Breast epithelium (tissue), 4 donors: Measurements from ENCODE around the gene KRTAP5-3. TPM values are rescaled to one million over a fixed set of nuclear protein-coding genes. Genes with fewer than 3 reads are reported as not detected.

Source experiments
- DNase-seq, 2 donors: peaks; one replicate each; pipeline ENCODE4 v3.0.0-alpha.2; 2019; ENCODE audit warnings: low spot score in 2 of 2
- H3K27ac ChIP-seq, 2 donors: fragments of 200-600 bp; sonication (generic) in 1 of 2; one replicate each; pipeline ENCODE4 v1.5.1; 2016 to 2019; ENCODE audit warnings: mild to moderate bottlenecking in 1 of 2
- H3K27me3 ChIP-seq, 2 donors: fragments of 200-600 bp; sonication (generic) in 1 of 2; one replicate each; pipeline versions ENCODE4 v1.5.1 to v1.6.0; 2017 to 2019; ENCODE audit warnings: control low read depth in 1 of 2, mild to moderate bottlenecking in 1 of 2
- H3K36me3 ChIP-seq: fragments of 200-600 bp; one replicate; pipeline ENCODE4 v1.5.1; 2019
- H3K4me1 ChIP-seq, 2 donors: fragments of 200-600 bp; sonication (generic); one replicate each; pipeline ENCODE4 v1.5.1; 2016 to 2019; ENCODE audit warnings: control low read depth in 1 of 2
- H3K4me3 ChIP-seq, 3 donors: fragments of 200-600 bp; sonication (generic); 1 replicate in 2 of 3; 2 replicates in 1 of 3; pipeline ENCODE4 v1.5.1; 2016 to 2019; ENCODE audit warnings: mild to moderate bottlenecking in 3 of 3, moderate library complexity in 2 of 3
- H3K9me3 ChIP-seq, 2 donors: fragments of 200-600 bp; sonication (generic) in 1 of 2; one replicate each; pipeline ENCODE4 v1.5.1; 2016 to 2019; ENCODE audit warnings: control low read depth in 1 of 2
- POLR2A ChIP-seq: fragments of 450-650 bp; IDR thresholded peaks from one replicate; pipeline ENCODE4 v1.6.1; 2016; ENCODE audit warnings: antibody characterized with exemption, mild to moderate bottlenecking, moderate library complexity
- POLR2AphosphoS5 ChIP-seq, 3 donors: sonication (generic); formaldehyde crosslinking; IDR thresholded peaks; one replicate each; pipeline ENCODE4 v1.6.1; 2017; ENCODE audit warnings: antibody characterized with exemption in 3 of 3
- intact Hi-C: fragments of 100-400 bp; cut with DNase I; formaldehyde crosslinking; loops from one replicate; pipeline ENCODE4 v1.15.1; 2023; ENCODE audit warnings: low total_unique reads
- total RNA-seq, 3 donors: library from RNA; depleted of rRNA; stranded (reverse); fragments of >200 nt; gene quantifications; one replicate each; pipeline ENCODE4 v1.1.0, GENCODE V29; 2016
- TF ChIP-seq, protein P1 (sequence below), 3 donors: fragments of 450-650 bp; IDR thresholded peaks; one replicate each; pipeline ENCODE4 v1.5.1; 2016 to 2017; ENCODE audit warnings: antibody characterized with exemption in 3 of 3, mild to moderate bottlenecking in 3 of 3, moderate library complexity in 3 of 3

Gene KRTAP5-3
- total RNA-seq, 3 donors from 2014 or later: not detected

DNA sequence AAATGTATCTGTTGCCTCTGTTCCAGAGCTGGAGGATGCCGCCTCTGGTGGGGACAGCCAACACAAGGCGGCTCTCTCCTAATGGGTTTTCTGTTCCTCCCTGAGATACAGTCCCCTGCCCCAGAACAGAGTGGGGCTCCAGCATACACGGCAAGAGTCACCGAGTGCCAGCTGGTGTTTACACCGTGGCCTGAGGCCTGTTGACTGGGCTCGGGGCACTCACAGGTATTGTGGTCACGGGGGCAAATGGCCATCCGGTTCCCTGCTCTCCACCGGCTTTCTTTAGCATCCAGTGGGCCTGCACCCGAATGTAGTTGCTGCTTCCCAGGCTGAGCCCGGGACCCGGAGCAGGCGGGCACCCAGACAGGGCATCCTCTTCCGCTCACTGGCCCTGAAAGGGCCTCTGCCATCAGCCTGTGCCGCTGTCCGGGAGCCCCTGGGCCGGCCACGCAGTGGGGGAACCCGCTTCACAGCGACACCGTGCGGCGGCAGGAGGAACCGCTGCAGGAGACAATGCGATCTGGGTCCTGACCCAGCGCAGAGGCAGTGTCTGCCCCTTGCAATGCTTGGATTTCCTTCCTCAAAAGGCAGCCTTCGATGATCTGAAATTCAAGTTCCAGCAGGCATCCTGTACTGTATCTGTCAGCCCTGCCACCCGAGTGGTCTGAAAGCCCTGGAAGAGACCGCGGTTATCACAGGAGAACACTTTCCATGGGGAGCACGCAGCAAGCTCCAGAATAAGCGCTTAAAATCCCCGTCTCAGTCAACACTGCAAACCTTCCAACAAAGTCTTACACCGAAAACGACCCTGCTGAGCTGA is 20.5 kb upstream of the KRTAP5-3 start:
- intact Hi-C loops: no loop called here
- no peak overlapping the region for H3K4me3 ChIP-seq

DNA sequence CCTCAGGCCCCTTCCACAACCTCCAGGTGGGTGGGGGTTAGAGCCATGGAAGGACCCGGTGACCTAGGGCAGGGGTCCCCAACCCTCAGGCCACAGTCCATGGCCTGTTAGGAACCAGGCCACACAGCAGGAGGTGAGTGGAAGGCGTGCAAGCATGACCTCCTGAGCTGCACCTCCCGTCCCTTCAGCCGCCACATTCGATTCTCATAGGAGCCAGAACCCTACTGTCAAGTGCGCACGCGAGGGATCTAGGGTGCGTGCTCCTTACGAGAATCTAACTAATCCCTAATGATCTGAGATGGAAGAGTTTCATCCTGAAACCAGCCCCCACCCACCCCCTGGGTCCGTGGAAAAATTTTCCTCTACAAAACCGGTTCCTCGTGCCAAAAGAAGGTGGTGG is 17.3 kb upstream of the KRTAP5-3 start:
- no peak for DNase-seq
- H3K4me1 ChIP-seq: no peaks in the 10 kb centered on the region
- intact Hi-C loops: no loop called here

More for the DNA sequence above, 20.5 kb upstream of the KRTAP5-3 start:
- no peak overlapping the region for H3K27ac ChIP-seq
- no peaks in the 10 kb centered on the region for H3K9me3 ChIP-seq
- no peak for TF ChIP-seq POLR2AphosphoS5 (IDR thresholded peaks at IDR 0.05)
- TF ChIP-seq POLR2A: no peak
- TF ChIP-seq, protein P1, sequence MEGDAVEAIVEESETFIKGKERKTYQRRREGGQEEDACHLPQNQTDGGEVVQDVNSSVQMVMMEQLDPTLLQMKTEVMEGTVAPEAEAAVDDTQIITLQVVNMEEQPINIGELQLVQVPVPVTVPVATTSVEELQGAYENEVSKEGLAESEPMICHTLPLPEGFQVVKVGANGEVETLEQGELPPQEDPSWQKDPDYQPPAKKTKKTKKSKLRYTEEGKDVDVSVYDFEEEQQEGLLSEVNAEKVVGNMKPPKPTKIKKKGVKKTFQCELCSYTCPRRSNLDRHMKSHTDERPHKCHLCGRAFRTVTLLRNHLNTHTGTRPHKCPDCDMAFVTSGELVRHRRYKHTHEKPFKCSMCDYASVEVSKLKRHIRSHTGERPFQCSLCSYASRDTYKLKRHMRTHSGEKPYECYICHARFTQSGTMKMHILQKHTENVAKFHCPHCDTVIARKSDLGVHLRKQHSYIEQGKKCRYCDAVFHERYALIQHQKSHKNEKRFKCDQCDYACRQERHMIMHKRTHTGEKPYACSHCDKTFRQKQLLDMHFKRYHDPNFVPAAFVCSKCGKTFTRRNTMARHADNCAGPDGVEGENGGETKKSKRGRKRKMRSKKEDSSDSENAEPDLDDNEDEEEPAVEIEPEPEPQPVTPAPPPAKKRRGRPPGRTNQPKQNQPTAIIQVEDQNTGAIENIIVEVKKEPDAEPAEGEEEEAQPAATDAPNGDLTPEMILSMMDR (IDR thresholded peaks at IDR 0.05): peak; percentile 51 to 63 (median 54)
- DNase-seq: no peak
- peaks cover 0 to 36% of the 10 kb centered on the region in 2 donors for H3K27me3 ChIP-seq
- no peaks in the 10 kb centered on the region for H3K4me1 ChIP-seq
- no peaks in the 10 kb centered on the region for H3K36me3 ChIP-seq

DNA sequence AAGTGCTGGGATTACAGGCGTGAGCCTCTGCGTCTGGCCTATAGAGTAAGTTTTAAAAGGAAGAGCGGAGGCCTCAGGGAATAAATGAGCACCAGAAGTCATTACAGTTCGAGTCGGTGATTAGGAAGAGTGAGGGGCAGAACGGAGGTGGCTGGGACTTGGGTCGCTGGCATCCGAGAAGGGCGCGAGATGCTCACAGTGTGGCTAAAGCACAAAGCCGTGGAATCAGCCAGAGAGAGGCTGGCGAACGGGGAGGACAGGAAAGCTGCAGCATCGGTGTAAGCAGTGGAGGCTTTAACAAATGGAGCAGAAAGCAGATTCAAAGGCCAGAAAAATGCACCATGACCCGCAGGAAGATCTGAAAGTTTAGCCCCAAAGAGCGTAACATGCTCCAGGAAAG is 16.4 kb upstream of the KRTAP5-3 start:
- H3K4me3 ChIP-seq: no peak overlapping the region
- no peaks in the 10 kb centered on the region for H3K4me1 ChIP-seq
- H3K36me3 ChIP-seq: no peaks in the 10 kb centered on the region
- intact Hi-C loops: no loop called here
- TF ChIP-seq, protein P1 (IDR thresholded peaks at IDR 0.05): no peak
- TF ChIP-seq POLR2AphosphoS5 (IDR thresholded peaks at IDR 0.05): no peak
- TF ChIP-seq POLR2A: no peak
- peaks cover 0 to 11% of the 10 kb centered on the region in 2 donors for H3K27me3 ChIP-seq
- H3K27ac ChIP-seq: no peak overlapping the region
- H3K9me3 ChIP-seq: no peaks in the 10 kb centered on the region
- no peak for DNase-seq

More for the DNA sequence above, 17.3 kb upstream of the KRTAP5-3 start:
- TF ChIP-seq, protein P1 (IDR thresholded peaks at IDR 0.05): no peak
- no peak for TF ChIP-seq POLR2AphosphoS5 (IDR thresholded peaks at IDR 0.05)
- no peak for TF ChIP-seq POLR2A
- no peaks in the 10 kb centered on the region for H3K9me3 ChIP-seq
- H3K27me3 ChIP-seq: peaks cover 0 to 14% of the 10 kb centered on the region in 2 donors
- no peak overlapping the region for H3K4me3 ChIP-seq
- H3K36me3 ChIP-seq: no peaks in the 10 kb centered on the region
- no peak overlapping the region for H3K27ac ChIP-seq

DNA sequence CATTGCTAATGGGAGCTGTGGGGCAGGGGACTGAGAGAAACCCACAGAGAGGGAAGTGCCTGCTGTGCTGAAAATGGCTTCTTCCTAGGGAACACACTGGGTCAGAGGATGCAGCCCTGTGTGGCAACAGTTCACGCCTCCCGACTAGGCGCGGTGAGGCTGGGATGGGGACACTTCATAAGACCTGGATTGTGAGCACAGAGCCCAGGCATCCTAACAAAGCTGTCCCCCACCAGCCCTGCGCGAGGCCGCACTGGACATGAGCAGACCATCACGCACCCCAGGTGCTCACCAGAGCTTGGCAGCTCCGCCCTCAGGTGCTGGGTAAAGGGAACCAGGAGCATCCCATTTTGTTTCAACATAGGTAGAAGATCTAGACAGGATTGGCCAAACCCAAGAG is 15.5 kb upstream of the KRTAP5-3 start:
- TF ChIP-seq, protein P1 (IDR thresholded peaks at IDR 0.05): no peak
- TF ChIP-seq POLR2A (no peak), POLR2AphosphoS5 (IDR thresholded peaks at IDR 0.05) (no peak)
- Histone ChIP-seq H3K4me1 (no peaks in the 10 kb centered on the region), H3K4me3 (no peak overlapping the region), H3K27ac (no peak overlapping the region), H3K9me3 (no peaks in the 10 kb centered on the region), H3K36me3 (no peaks in the 10 kb centered on the region), H3K27me3 (peaks cover 0 to 4% of the 10 kb centered on the region in 2 donors)
- intact Hi-C loops: no loop called here
- DNase-seq: no peak

DNA sequence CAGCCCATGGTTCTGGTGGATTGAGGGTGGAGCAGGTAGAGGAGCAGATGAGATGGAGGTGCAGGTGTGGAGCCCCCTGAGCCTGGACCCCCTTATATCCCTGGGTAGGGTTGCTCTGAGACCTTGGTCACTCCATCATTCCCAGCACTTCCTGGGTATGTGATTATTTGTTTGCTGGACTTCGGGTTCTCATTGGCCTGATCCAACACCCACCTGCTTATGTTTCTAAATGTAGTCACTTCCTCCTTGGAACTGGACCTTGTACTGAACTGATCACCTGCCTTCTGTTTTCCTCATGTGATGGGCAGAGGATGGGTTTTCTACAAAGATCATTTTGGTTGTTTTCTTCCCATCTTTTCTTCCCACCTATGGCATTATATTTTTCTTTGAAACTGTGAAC is 13.8 kb upstream of the KRTAP5-3 start, which contains the start of gene KRTAP5-4:
TSS of gene KRTAP5-4 (minus strand) at position 53 of the 400 bp plus-strand sequence. CDS start at position 8, 45 bp downstream.
- Histone ChIP-seq H3K4me3 (no peak within 1 kb of the TSS), H3K27ac (no peak within 1 kb of the TSS), H3K36me3 (no peaks in the 10 kb centered on the region), H3K27me3 (no peaks in the 10 kb centered on the region), H3K4me1 (no peaks in the 10 kb centered on the region), H3K9me3 (no peaks in the 10 kb centered on the region)
- intact Hi-C loops: no loop called here
- no peak for DNase-seq
- TF ChIP-seq POLR2A: no peak
- no peak for TF ChIP-seq POLR2AphosphoS5 (IDR thresholded peaks at IDR 0.05)
- TF ChIP-seq, protein P1 (IDR thresholded peaks at IDR 0.05): no peak
